Measurements from ENCODE around the gene MRPS2.

DNA sequence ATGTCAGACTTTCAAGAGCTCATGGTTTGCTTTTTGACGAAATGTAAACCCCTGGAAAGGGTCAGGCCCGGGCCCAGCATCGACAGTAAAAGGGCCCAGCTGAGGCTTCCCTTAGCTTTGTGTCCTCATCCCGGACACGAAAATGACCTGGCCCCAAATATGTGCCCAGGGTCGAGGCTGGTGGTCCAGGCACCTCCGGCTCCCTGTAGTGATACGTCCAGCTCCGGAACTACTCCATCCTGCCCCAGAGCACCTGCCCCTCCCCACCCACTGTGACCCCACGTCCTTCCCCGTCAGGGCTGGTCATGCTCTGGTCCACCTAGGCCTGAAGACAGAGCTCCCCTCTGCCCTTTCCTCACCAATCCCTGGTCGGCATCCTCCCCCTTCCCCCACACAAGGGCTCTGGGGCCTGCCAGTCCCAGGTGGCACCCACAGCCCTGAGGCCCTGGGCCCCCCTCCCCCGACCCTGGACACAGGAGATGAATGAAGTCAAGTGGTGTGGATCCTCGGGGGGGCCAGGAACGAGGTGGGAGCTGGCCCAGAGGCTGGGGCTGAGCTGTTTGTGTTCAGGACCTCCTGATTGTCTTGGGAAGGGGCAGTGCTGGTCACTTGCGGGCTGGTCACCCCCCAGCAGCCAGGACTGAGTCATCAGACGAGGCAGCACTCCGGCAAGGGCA is 51.7 kb downstream of the MRPS2 start:
- TF ChIP-seq, protein P1, sequence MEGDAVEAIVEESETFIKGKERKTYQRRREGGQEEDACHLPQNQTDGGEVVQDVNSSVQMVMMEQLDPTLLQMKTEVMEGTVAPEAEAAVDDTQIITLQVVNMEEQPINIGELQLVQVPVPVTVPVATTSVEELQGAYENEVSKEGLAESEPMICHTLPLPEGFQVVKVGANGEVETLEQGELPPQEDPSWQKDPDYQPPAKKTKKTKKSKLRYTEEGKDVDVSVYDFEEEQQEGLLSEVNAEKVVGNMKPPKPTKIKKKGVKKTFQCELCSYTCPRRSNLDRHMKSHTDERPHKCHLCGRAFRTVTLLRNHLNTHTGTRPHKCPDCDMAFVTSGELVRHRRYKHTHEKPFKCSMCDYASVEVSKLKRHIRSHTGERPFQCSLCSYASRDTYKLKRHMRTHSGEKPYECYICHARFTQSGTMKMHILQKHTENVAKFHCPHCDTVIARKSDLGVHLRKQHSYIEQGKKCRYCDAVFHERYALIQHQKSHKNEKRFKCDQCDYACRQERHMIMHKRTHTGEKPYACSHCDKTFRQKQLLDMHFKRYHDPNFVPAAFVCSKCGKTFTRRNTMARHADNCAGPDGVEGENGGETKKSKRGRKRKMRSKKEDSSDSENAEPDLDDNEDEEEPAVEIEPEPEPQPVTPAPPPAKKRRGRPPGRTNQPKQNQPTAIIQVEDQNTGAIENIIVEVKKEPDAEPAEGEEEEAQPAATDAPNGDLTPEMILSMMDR (conservative IDR thresholded peaks at IDR 0.05): no peak
- no peak for TF ChIP-seq ZFX (IDR thresholded peaks at IDR 0.05)

All from C4-2B (cell line).